ENCODE results near the gene SLC2A3. TPM values are rescaled to one million over a fixed set of nuclear protein-coding genes. Genes with fewer than 3 reads are reported as not detected.

The SLC2A3 gene
- total and polyA plus RNA-seq, 2 of the 13 experiments (the other 11 are each of a cell fraction or from before 2014, with no cell fraction given): 39.3 to 580 TPM

DNA sequence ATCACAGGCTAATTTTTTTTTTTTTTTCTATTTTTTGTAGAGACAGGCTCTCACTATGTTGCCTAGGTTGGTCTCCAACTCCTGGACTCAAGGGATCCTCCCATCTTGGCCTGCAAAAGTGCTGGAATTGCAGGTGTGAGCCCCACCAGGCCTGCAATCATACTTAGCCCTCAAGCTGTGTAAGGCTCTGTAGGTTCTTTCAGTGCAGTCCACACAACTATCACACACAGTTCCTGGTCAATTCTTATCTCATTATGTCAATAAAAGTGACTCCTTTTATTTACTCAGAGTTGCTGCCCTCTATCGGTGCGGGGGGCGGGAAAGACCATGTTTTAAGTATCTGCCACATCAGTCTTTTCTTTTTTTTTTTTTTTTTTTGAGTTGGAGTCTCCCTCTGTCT lies 29.0 kb downstream of the SLC2A3 start (continued):
- TF ChIP-seq, protein P1, sequence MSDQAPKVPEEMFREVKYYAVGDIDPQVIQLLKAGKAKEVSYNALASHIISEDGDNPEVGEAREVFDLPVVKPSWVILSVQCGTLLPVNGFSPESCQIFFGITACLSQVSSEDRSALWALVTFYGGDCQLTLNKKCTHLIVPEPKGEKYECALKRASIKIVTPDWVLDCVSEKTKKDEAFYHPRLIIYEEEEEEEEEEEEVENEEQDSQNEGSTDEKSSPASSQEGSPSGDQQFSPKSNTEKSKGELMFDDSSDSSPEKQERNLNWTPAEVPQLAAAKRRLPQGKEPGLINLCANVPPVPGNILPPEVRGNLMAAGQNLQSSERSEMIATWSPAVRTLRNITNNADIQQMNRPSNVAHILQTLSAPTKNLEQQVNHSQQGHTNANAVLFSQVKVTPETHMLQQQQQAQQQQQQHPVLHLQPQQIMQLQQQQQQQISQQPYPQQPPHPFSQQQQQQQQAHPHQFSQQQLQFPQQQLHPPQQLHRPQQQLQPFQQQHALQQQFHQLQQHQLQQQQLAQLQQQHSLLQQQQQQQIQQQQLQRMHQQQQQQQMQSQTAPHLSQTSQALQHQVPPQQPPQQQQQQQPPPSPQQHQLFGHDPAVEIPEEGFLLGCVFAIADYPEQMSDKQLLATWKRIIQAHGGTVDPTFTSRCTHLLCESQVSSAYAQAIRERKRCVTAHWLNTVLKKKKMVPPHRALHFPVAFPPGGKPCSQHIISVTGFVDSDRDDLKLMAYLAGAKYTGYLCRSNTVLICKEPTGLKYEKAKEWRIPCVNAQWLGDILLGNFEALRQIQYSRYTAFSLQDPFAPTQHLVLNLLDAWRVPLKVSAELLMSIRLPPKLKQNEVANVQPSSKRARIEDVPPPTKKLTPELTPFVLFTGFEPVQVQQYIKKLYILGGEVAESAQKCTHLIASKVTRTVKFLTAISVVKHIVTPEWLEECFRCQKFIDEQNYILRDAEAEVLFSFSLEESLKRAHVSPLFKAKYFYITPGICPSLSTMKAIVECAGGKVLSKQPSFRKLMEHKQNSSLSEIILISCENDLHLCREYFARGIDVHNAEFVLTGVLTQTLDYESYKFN (CRISPR knock-in tag; conservative IDR thresholded peaks at IDR 0.05): peak; percentile 86
- TF ChIP-seq, protein P2, sequence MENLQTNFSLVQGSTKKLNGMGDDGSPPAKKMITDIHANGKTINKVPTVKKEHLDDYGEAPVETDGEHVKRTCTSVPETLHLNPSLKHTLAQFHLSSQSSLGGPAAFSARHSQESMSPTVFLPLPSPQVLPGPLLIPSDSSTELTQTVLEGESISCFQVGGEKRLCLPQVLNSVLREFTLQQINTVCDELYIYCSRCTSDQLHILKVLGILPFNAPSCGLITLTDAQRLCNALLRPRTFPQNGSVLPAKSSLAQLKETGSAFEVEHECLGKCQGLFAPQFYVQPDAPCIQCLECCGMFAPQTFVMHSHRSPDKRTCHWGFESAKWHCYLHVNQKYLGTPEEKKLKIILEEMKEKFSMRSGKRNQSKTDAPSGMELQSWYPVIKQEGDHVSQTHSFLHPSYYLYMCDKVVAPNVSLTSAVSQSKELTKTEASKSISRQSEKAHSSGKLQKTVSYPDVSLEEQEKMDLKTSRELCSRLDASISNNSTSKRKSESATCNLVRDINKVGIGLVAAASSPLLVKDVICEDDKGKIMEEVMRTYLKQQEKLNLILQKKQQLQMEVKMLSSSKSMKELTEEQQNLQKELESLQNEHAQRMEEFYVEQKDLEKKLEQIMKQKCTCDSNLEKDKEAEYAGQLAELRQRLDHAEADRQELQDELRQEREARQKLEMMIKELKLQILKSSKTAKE (CRISPR knock-in tag; IDR thresholded peaks at IDR 0.05; ENCODE audit: borderline replicate concordance): peak; percentile 55; the same call in 1 of the 2 replicates
- TF ChIP-seq SMAD3 (CRISPR knock-in tag; IDR thresholded peaks at IDR 0.05) (peak; percentile 59; the same call in 1 of the 2 replicates), ZNF652 (CRISPR knock-in tag; IDR thresholded peaks at IDR 0.05; ENCODE audit: borderline replicate concordance, low read depth) (no peak), POLR2A (IDR thresholded peaks at IDR 0.05; ENCODE audit: insufficient read depth in 1 of 2, low read depth in 2 of 2, low read length in 2 of 2) (no peak), FOXA1 (IDR thresholded peaks at IDR 0.05) (peak; percentile 95), FOXA1 (CRISPR knock-in tag; IDR thresholded peaks at IDR 0.05) (peak; percentile 96), TBX3 (IDR thresholded peaks at IDR 0.05; ENCODE audit: borderline replicate concordance) (peak; percentile 69; the same call in 1 of the 2 replicates), TBL1XR1 (IDR thresholded peaks at IDR 0.05; ENCODE audit: borderline replicate concordance, low read length, partially characterized antibody) (peak; percentile 37), NCOA2 (CRISPR knock-in tag; IDR thresholded peaks at IDR 0.05) (peak; percentile 79), KDM1A (CRISPR knock-in tag; IDR thresholded peaks at IDR 0.05) (peak; percentile 87), ZNF563 (CRISPR knock-in tag; IDR thresholded peaks at IDR 0.05) (no peak), GABPA (IDR thresholded peaks at IDR 0.05; ENCODE audit: low read depth, low read length) (no peak), GABPA (CRISPR knock-in tag; IDR thresholded peaks at IDR 0.05; ENCODE audit: low read depth) (peak; percentile 42; the same call in 1 of the 2 replicates), SMAD9 (CRISPR knock-in tag; IDR thresholded peaks at IDR 0.05) (no peak), ATM (IDR thresholded peaks at IDR 0.05; ENCODE audit: borderline replicate concordance) (no peak), YEATS2 (CRISPR knock-in tag; IDR thresholded peaks at IDR 0.05; ENCODE audit: borderline replicate concordance) (peak; percentile 51; the same call in 1 of the 2 replicates)
- TF ChIP-seq, protein P3, sequence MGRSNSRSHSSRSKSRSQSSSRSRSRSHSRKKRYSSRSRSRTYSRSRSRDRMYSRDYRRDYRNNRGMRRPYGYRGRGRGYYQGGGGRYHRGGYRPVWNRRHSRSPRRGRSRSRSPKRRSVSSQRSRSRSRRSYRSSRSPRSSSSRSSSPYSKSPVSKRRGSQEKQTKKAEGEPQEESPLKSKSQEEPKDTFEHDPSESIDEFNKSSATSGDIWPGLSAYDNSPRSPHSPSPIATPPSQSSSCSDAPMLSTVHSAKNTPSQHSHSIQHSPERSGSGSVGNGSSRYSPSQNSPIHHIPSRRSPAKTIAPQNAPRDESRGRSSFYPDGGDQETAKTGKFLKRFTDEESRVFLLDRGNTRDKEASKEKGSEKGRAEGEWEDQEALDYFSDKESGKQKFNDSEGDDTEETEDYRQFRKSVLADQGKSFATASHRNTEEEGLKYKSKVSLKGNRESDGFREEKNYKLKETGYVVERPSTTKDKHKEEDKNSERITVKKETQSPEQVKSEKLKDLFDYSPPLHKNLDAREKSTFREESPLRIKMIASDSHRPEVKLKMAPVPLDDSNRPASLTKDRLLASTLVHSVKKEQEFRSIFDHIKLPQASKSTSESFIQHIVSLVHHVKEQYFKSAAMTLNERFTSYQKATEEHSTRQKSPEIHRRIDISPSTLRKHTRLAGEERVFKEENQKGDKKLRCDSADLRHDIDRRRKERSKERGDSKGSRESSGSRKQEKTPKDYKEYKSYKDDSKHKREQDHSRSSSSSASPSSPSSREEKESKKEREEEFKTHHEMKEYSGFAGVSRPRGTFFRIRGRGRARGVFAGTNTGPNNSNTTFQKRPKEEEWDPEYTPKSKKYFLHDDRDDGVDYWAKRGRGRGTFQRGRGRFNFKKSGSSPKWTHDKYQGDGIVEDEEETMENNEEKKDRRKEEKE (IDR thresholded peaks at IDR 0.05): no peak
- TF ChIP-seq, protein P4, sequence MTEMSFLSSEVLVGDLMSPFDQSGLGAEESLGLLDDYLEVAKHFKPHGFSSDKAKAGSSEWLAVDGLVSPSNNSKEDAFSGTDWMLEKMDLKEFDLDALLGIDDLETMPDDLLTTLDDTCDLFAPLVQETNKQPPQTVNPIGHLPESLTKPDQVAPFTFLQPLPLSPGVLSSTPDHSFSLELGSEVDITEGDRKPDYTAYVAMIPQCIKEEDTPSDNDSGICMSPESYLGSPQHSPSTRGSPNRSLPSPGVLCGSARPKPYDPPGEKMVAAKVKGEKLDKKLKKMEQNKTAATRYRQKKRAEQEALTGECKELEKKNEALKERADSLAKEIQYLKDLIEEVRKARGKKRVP (CRISPR knock-in tag; IDR thresholded peaks at IDR 0.05): 0 out of 4 replicates have a peak, but pooled peaks of 1 of the 2 experiments have one; percentile 36
